GM12801 (cell line): ENCODE results near the gene IL19.

Experiments used
- CTCF ChIP-seq: IDR thresholded peaks from one replicate; pipeline ENCODE4 v1.5.1; 2011; ENCODE audit warnings: control low read depth; ENCODE audit not compliant: insufficient read length; ENCODE audit errors: extremely low read depth

IL19 gene

GRCh38 chr1:206805357-206805756 lies 34.8 kb downstream of the IL19 start:
- TF ChIP-seq CTCF: no peak

- TF ChIP-seq CTCF: no peak
Measured at GRCh38 chr1:206808615-206809014, 38.0 kb downstream of the IL19 start.

GRCh38 chr1:206809504-206810084 lies 39.0 kb downstream of the IL19 start:
- no peak for TF ChIP-seq CTCF

GRCh38 chr1:206812471-206812870 lies 41.9 kb downstream of the IL19 start:
- no peak for TF ChIP-seq CTCF

- TF ChIP-seq CTCF: no peak
Measured at GRCh38 chr1:206814716-206815341, 44.3 kb downstream of the IL19 start.

GRCh38 chr1:206816390-206817287 lies 46.1 kb downstream of the IL19 start:
- TF ChIP-seq CTCF: no peak

- TF ChIP-seq CTCF: no peak
Measured at GRCh38 chr1:206821493-206821892, 50.9 kb downstream of the IL19 start.
